SU-DHL-6 (cell line): ENCODE measurements around the gene DSTYK.

Experiments used
- H2AFZ ChIP-seq: fragments of 200-600 bp; sonication (generic); 2 replicates; pipeline ENCODE4 v1.6.1; 2014; ENCODE audit warnings: low read depth, mild to moderate bottlenecking, moderate library complexity, mixed read lengths, antibody characterized with exemption, low read length; ENCODE audit not compliant: severe bottlenecking
- H3F3A ChIP-seq: fragments of 200-600 bp; shearing (Covaris generic); 2 replicates; pipeline ENCODE4 v1.6.0; 2016; ENCODE audit warnings: antibody characterized with exemption, mild to moderate bottlenecking; ENCODE audit not compliant: insufficient read depth
- H3K27ac ChIP-seq: fragments of 200-600 bp; sonication (generic); 2 replicates; pipeline ENCODE4 v1.5.1; 2016; ENCODE audit warnings: low read depth, mild to moderate bottlenecking, low read length, moderate library complexity, mixed read lengths
- H3K27me3 ChIP-seq: fragments of 200-600 bp; sonication (generic), shearing (Covaris generic); 2 replicates; pipeline ENCODE4 v1.6.0; 2014; ENCODE audit warnings: mild to moderate bottlenecking, low read length
- H3K36me3 ChIP-seq: fragments of 200-600 bp; sonication (generic); 2 replicates; pipeline ENCODE4 v1.6.1; 2014; ENCODE audit warnings: mild to moderate bottlenecking, low read length, mixed read lengths
- H3K4me2 ChIP-seq: fragments of 300-600, 200-600 bp; shearing (Covaris generic), sonication (generic); 2 replicates; pipeline ENCODE4 v1.6.0; 2014; ENCODE audit warnings: low read length, low read depth, mild to moderate bottlenecking; ENCODE audit not compliant: poor library complexity, severe bottlenecking
- H3K4me3 ChIP-seq: fragments of 200-600 bp; sonication (generic); 2 replicates; pipeline ENCODE4 v1.5.1; 2014; ENCODE audit warnings: antibody characterized with exemption, low read length, mild to moderate bottlenecking, mixed read lengths; ENCODE audit not compliant: insufficient read depth, poor library complexity, severe bottlenecking
- H3K79me2 ChIP-seq: fragments of 200-600 bp; sonication (generic); 2 replicates; pipeline ENCODE4 v1.6.1; 2014; ENCODE audit warnings: mild to moderate bottlenecking, low read length, moderate library complexity; ENCODE audit not compliant: insufficient read depth
- H3K9ac ChIP-seq: fragments of 200-600 bp; sonication (generic); 2 replicates; pipeline ENCODE4 v1.7.0; 2014; ENCODE audit warnings: mild to moderate bottlenecking, low read length
- H3K9me2 ChIP-seq: fragments of 200-600 bp; sonication (generic); replicated peaks from 2 replicates; pipeline ENCODE4 v1.6.1; 2014; ENCODE audit warnings: low read length; ENCODE audit not compliant: insufficient read depth
- H3K9me3 ChIP-seq: fragments of 200-600 bp; sonication (generic); 2 replicates; pipeline ENCODE4 v1.6.1; 2014; ENCODE audit warnings: low read length, mixed read lengths; ENCODE audit not compliant: insufficient read depth
- H4K20me1 ChIP-seq: fragments of 200-600 bp; sonication (generic); 2 replicates; pipeline ENCODE4 v1.6.1; 2014; ENCODE audit warnings: low read depth, mild to moderate bottlenecking, antibody characterized with exemption, low read length, moderate library complexity, mixed read lengths
- CTCF ChIP-seq: fragments of 200-600 bp; sonication (generic); IDR thresholded peaks from one replicate; pipeline ENCODE4 v1.5.1; 2017; ENCODE audit warnings: antibody characterized with exemption, mild to moderate bottlenecking, low read length, moderate library complexity; ENCODE audit not compliant: insufficient read depth, poor library complexity, severe bottlenecking
- EZH2phosphoT487 ChIP-seq: fragments of 200-600 bp; sonication (generic), shearing (Covaris generic); conservative IDR thresholded peaks from 2 replicates; pipeline ENCODE4 v1.6.1; 2018; ENCODE audit warnings: mild to moderate bottlenecking, antibody characterized with exemption, low read length, moderate library complexity, mixed read lengths

The DSTYK gene

GRCh38 chr1:205230982-205231381 lies 19.5 kb upstream of the DSTYK start:
- H3K4me2 ChIP-seq = no peak overlapping the region
- no peak for TF ChIP-seq EZH2phosphoT487
- no peaks in the 10 kb centered on the region for H3K9me2 ChIP-seq

GRCh38 chr1:205229916-205230700 lies 18.6 kb upstream of the DSTYK start:
- Histone ChIP-seq H3K9ac (no peak overlapping the region), H4K20me1 (no peaks in the 10 kb centered on the region), H3K36me3 (no peaks in the 10 kb centered on the region), H2AFZ (no peak overlapping the region), H3K4me2 (peak overlapping the region; percentile 11), H3K79me2 (no peaks in the 10 kb centered on the region), H3K4me3 (no peak overlapping the region), H3K9me3 (no peaks in the 10 kb centered on the region), H3K27ac (peak overlapping the region; percentile 31; the same call in 1 of the 2 replicates), H3K9me2 (no peaks in the 10 kb centered on the region), H3K27me3 (no peaks in the 10 kb centered on the region), H3F3A (no peaks in the 10 kb centered on the region)
- TF ChIP-seq CTCF (no peak), EZH2phosphoT487 (no peak)

More at GRCh38 chr1:205230982-205231381, 19.5 kb upstream of the DSTYK start:
- H3K9me3 ChIP-seq = no peaks in the 10 kb centered on the region
- no peaks in the 10 kb centered on the region for H3K27me3 ChIP-seq
- no peaks in the 10 kb centered on the region for H4K20me1 ChIP-seq
- no peak overlapping the region for H3K9ac ChIP-seq
- H3K4me3 ChIP-seq = no peak overlapping the region
- no peak overlapping the region for H3K27ac ChIP-seq
- no peaks in the 10 kb centered on the region for H3F3A ChIP-seq
- no peaks in the 10 kb centered on the region for H3K79me2 ChIP-seq
- H3K36me3 ChIP-seq = no peaks in the 10 kb centered on the region
- no peak overlapping the region for H2AFZ ChIP-seq

- TF ChIP-seq EZH2phosphoT487 = no peak
- no peak for TF ChIP-seq CTCF
- peak overlapping the region; percentile 40; the same call in 1 of the 2 replicates for H3K9ac ChIP-seq
- H3K9me2 ChIP-seq = no peaks in the 10 kb centered on the region
- no peak overlapping the region for H3K27ac ChIP-seq
- H3K4me3 ChIP-seq = no peak overlapping the region
- H3K9me3 ChIP-seq = no peaks in the 10 kb centered on the region
- no peaks in the 10 kb centered on the region for H3F3A ChIP-seq
- H3K4me2 ChIP-seq = peak overlapping the region; percentile 96
- H4K20me1 ChIP-seq = no peaks in the 10 kb centered on the region
- no peaks in the 10 kb centered on the region for H3K79me2 ChIP-seq
- H2AFZ ChIP-seq = no peak overlapping the region
- no peaks in the 10 kb centered on the region for H3K36me3 ChIP-seq
- H3K27me3 ChIP-seq = no peaks in the 10 kb centered on the region
These were observed 17.9 kb upstream of the DSTYK start for GRCh38 chr1:205229399-205229871.

- H3K4me3 ChIP-seq = peak overlapping the region; percentile 77
- peak overlapping the region; percentile 40 for H3K9ac ChIP-seq
- no peaks in the 10 kb centered on the region for H3K36me3 ChIP-seq
- no peaks in the 10 kb centered on the region for H4K20me1 ChIP-seq
- no peak overlapping the region for H3K27ac ChIP-seq
- H3K27me3 ChIP-seq = no peaks in the 10 kb centered on the region
- H3F3A ChIP-seq = no peaks in the 10 kb centered on the region
- TF ChIP-seq CTCF (no peak), EZH2phosphoT487 (no peak)
- no peaks in the 10 kb centered on the region for H3K9me3 ChIP-seq
- no peaks in the 10 kb centered on the region for H3K79me2 ChIP-seq
- H2AFZ ChIP-seq = peak overlapping the region; percentile 84
- no peaks in the 10 kb centered on the region for H3K9me2 ChIP-seq
- peak overlapping the region; percentile 96 for H3K4me2 ChIP-seq
These were observed 16.6 kb upstream of the DSTYK start for GRCh38 chr1:205228093-205228521.
